ENCODE results near the gene MTX1.

Gene MTX1

GRCh38 chr1:155174324-155175280 lies 33.9 kb upstream of the MTX1 start:
- DNase-seq (ENCODE audit: low spot score) = peak; percentile 50

- DNase-seq (ENCODE audit: low spot score) = peak; percentile 48
Observed at GRCh38 chr1:155175281-155175926, 33.1 kb upstream of the MTX1 start.

- no peak for DNase-seq (ENCODE audit: low spot score)
Observed at GRCh38 chr1:155175927-155176371, 32.5 kb upstream of the MTX1 start.

- DNase-seq (ENCODE audit: low spot score) = peak; percentile 70
Observed at GRCh38 chr1:155176544-155177071, 31.9 kb upstream of the MTX1 start.

- DNase-seq (ENCODE audit: low spot score) = no peak
Observed at GRCh38 chr1:155177192-155177917, 31.1 kb upstream of the MTX1 start.

- DNase-seq (ENCODE audit: low spot score) = no peak
Observed at GRCh38 chr1:155177918-155178281, 30.6 kb upstream of the MTX1 start.

- DNase-seq (ENCODE audit: low spot score) = no peak
Observed at GRCh38 chr1:155178441-155179111, 29.9 kb upstream of the MTX1 start.

- DNase-seq (ENCODE audit: low spot score) = no peak
Observed at GRCh38 chr1:155179112-155180031, 29.1 kb upstream of the MTX1 start.

- DNase-seq (ENCODE audit: low spot score) = no peak
Observed at GRCh38 chr1:155181371-155182051, 27.0 kb upstream of the MTX1 start.

GRCh38 chr1:155182052-155182550 lies 26.4 kb upstream of the MTX1 start:
- no peak for DNase-seq (ENCODE audit: low spot score)

GRCh38 chr1:155183775-155184221 lies 24.7 kb upstream of the MTX1 start:
- DNase-seq (ENCODE audit: low spot score) = no peak

- DNase-seq (ENCODE audit: low spot score) = no peak
Observed at GRCh38 chr1:155184351-155184811, 24.1 kb upstream of the MTX1 start.

GRCh38 chr1:155184835-155185782 lies 23.4 kb upstream of the MTX1 start:
- no peak for DNase-seq (ENCODE audit: low spot score)

- DNase-seq (ENCODE audit: low spot score) = no peak
Observed at GRCh38 chr1:155185783-155186066, 22.8 kb upstream of the MTX1 start.

GRCh38 chr1:155186067-155186793 lies 22.3 kb upstream of the MTX1 start:
- DNase-seq (ENCODE audit: low spot score) = no peak

- no peak for DNase-seq (ENCODE audit: low spot score)
Observed at GRCh38 chr1:155186794-155187455, 21.6 kb upstream of the MTX1 start.

- no peak for DNase-seq (ENCODE audit: low spot score)
Observed at GRCh38 chr1:155187456-155187891, 21.0 kb upstream of the MTX1 start.
